Measurements from ENCODE around the gene CCAR1. TPM values are rescaled to one million over a fixed set of nuclear protein-coding genes. Genes with fewer than 3 reads are reported as not detected.
A peak's percentile ranks its signal among the peaks of the same experiment; 100 is the strongest.

Gene CCAR1
- total and polyA plus RNA-seq, 2 of the 13 experiments (the other 11 are each of a cell fraction or from before 2014, with no cell fraction given): 74.5 to 81.6 TPM

DNA sequence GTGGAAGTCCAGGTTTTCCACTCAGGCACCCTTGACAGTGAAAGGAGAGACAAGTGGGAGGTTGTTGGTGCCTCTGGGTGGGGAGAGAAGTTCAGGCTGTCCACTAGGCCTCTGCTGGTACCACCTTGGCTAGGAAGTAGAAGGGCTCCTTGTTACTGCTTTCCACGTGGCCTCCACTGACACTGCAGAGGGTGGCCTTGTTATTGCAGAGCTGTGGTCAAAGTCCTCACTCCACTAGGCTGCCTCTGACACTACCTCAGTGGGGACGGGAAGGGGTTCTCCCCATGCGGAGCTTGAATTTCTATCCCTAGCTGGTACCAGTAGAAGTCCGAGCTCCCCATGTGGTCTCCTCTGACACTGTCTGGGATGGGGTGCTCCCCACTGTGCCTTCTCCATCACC lies 91.4 kb downstream of the CCAR1 start (continued):
- TF ChIP-seq GLI4 (CRISPR knock-in tag; IDR thresholded peaks at IDR 0.05; ENCODE audit: borderline replicate concordance) (no peak), PHF21A (CRISPR knock-in tag; IDR thresholded peaks at IDR 0.05) (no peak), ZNF773 (CRISPR knock-in tag; IDR thresholded peaks at IDR 0.05; ENCODE audit: borderline replicate concordance) (no peak), KLF16 (CRISPR knock-in tag; IDR thresholded peaks at IDR 0.05) (peak in 1 of 2 experiments; percentile 34; a peak in 1 of 4 replicates), TEAD3 (CRISPR knock-in tag; optimal IDR thresholded peaks at IDR 0.05; ENCODE audit: borderline replicate concordance) (peak; percentile 25), ZNF891 (CRISPR knock-in tag; IDR thresholded peaks at IDR 0.05) (no peak), CHD2 (IDR thresholded peaks at IDR 0.05; ENCODE audit: low read depth, low read length) (no peak), ZNF329 (CRISPR knock-in tag; IDR thresholded peaks at IDR 0.05; ENCODE audit: low read depth) (no peak), ZNF749 (CRISPR knock-in tag; IDR thresholded peaks at IDR 0.05; ENCODE audit: borderline replicate concordance) (no peak), ZNF331 (CRISPR knock-in tag; IDR thresholded peaks at IDR 0.05) (peak; percentile 58; the same call in 1 of the 2 replicates), ZNF547 (CRISPR knock-in tag; IDR thresholded peaks at IDR 0.05) (no peak), MATR3 (CRISPR knock-in tag; IDR thresholded peaks at IDR 0.05) (no peak), ZBTB4 (CRISPR knock-in tag; IDR thresholded peaks at IDR 0.05; ENCODE audit: borderline replicate concordance) (no peak), KAT7 (CRISPR knock-in tag; IDR thresholded peaks at IDR 0.05; ENCODE audit: borderline replicate concordance) (no peak), TOPORS (CRISPR knock-in tag; IDR thresholded peaks at IDR 0.05) (no peak), XRCC5 (optimal IDR thresholded peaks at IDR 0.05; ENCODE audit: low read length) (no peak), KLF15 (CRISPR knock-in tag; IDR thresholded peaks at IDR 0.05; ENCODE audit: borderline replicate concordance) (no peak), ZNF652 (CRISPR knock-in tag; IDR thresholded peaks at IDR 0.05; ENCODE audit: borderline replicate concordance, low read depth) (no peak)
- TF ChIP-seq, protein P1, sequence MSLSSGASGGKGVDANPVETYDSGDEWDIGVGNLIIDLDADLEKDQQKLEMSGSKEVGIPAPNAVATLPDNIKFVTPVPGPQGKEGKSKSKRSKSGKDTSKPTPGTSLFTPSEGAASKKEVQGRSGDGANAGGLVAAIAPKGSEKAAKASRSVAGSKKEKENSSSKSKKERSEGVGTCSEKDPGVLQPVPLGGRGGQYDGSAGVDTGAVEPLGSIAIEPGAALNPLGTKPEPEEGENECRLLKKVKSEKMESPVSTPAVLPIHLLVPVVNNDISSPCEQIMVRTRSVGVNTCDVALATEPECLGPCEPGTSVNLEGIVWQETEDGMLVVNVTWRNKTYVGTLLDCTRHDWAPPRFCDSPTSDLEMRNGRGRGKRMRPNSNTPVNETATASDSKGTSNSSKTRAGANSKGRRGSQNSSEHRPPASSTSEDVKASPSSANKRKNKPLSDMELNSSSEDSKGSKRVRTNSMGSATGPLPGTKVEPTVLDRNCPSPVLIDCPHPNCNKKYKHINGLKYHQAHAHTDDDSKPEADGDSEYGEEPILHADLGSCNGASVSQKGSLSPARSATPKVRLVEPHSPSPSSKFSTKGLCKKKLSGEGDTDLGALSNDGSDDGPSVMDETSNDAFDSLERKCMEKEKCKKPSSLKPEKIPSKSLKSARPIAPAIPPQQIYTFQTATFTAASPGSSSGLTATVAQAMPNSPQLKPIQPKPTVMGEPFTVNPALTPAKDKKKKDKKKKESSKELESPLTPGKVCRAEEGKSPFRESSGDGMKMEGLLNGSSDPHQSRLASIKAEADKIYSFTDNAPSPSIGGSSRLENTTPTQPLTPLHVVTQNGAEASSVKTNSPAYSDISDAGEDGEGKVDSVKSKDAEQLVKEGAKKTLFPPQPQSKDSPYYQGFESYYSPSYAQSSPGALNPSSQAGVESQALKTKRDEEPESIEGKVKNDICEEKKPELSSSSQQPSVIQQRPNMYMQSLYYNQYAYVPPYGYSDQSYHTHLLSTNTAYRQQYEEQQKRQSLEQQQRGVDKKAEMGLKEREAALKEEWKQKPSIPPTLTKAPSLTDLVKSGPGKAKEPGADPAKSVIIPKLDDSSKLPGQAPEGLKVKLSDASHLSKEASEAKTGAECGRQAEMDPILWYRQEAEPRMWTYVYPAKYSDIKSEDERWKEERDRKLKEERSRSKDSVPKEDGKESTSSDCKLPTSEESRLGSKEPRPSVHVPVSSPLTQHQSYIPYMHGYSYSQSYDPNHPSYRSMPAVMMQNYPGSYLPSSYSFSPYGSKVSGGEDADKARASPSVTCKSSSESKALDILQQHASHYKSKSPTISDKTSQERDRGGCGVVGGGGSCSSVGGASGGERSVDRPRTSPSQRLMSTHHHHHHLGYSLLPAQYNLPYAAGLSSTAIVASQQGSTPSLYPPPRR (CRISPR knock-in tag; IDR thresholded peaks at IDR 0.05; ENCODE audit: borderline replicate concordance): no peak
- TF ChIP-seq, protein P2, sequence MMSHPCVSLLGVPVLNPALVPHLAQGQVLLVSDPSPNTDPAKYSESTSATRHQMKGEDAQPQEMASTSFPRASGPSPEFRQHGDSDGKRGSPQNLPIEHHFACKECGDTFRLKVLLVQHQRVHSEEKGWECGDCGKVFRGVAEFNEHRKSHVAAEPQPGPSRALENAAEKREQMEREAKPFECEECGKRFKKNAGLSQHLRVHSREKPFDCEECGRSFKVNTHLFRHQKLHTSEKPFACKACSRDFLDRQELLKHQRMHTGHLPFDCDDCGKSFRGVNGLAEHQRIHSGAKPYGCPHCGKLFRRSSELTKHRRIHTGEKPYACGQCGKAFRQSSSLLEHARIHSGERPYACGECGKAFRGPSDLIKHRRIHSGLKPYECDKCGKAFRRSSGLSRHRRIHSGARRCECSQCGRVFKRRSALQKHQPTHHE (CRISPR knock-in tag; IDR thresholded peaks at IDR 0.05; ENCODE audit: borderline replicate concordance): no peak
- TF ChIP-seq, protein P3, sequence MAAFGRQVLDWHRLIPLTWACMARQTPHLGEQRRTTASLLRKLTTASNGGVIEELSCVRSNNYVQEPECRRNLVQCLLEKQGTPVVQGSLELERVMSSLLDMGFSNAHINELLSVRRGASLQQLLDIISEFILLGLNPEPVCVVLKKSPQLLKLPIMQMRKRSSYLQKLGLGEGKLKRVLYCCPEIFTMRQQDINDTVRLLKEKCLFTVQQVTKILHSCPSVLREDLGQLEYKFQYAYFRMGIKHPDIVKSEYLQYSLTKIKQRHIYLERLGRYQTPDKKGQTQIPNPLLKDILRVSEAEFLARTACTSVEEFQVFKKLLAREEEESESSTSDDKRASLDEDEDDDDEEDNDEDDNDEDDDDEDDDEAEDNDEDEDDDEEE (CRISPR knock-in tag; IDR thresholded peaks at IDR 0.05): no peak

Data from HepG2 (cell line).